SU-DHL-6 (cell line): ENCODE data around the gene GLE1.

Experiments
- H2AFZ ChIP-seq: fragments of 200-600 bp; sonication (generic); 2 replicates; pipeline ENCODE4 v1.6.1; 2014; ENCODE audit warnings: low read depth, mild to moderate bottlenecking, moderate library complexity, mixed read lengths, antibody characterized with exemption, low read length; ENCODE audit not compliant: severe bottlenecking
- H3F3A ChIP-seq: fragments of 200-600 bp; shearing (Covaris generic); 2 replicates; pipeline ENCODE4 v1.6.0; 2016; ENCODE audit warnings: antibody characterized with exemption, mild to moderate bottlenecking; ENCODE audit not compliant: insufficient read depth
- H3K27ac ChIP-seq: fragments of 200-600 bp; sonication (generic); 2 replicates; pipeline ENCODE4 v1.5.1; 2016; ENCODE audit warnings: low read depth, mild to moderate bottlenecking, low read length, moderate library complexity, mixed read lengths
- H3K27me3 ChIP-seq: fragments of 200-600 bp; sonication (generic), shearing (Covaris generic); 2 replicates; pipeline ENCODE4 v1.6.0; 2014; ENCODE audit warnings: mild to moderate bottlenecking, low read length
- H3K36me3 ChIP-seq: fragments of 200-600 bp; sonication (generic); 2 replicates; pipeline ENCODE4 v1.6.1; 2014; ENCODE audit warnings: mild to moderate bottlenecking, low read length, mixed read lengths
- H3K4me2 ChIP-seq: fragments of 300-600, 200-600 bp; shearing (Covaris generic), sonication (generic); 2 replicates; pipeline ENCODE4 v1.6.0; 2014; ENCODE audit warnings: low read length, low read depth, mild to moderate bottlenecking; ENCODE audit not compliant: poor library complexity, severe bottlenecking
- H3K4me3 ChIP-seq: fragments of 200-600 bp; sonication (generic); 2 replicates; pipeline ENCODE4 v1.5.1; 2014; ENCODE audit warnings: antibody characterized with exemption, low read length, mild to moderate bottlenecking, mixed read lengths; ENCODE audit not compliant: insufficient read depth, poor library complexity, severe bottlenecking
- H3K79me2 ChIP-seq: fragments of 200-600 bp; sonication (generic); 2 replicates; pipeline ENCODE4 v1.6.1; 2014; ENCODE audit warnings: mild to moderate bottlenecking, low read length, moderate library complexity; ENCODE audit not compliant: insufficient read depth
- H3K9ac ChIP-seq: fragments of 200-600 bp; sonication (generic); 2 replicates; pipeline ENCODE4 v1.7.0; 2014; ENCODE audit warnings: mild to moderate bottlenecking, low read length
- H3K9me2 ChIP-seq: fragments of 200-600 bp; sonication (generic); replicated peaks from 2 replicates; pipeline ENCODE4 v1.6.1; 2014; ENCODE audit warnings: low read length; ENCODE audit not compliant: insufficient read depth
- H3K9me3 ChIP-seq: fragments of 200-600 bp; sonication (generic); 2 replicates; pipeline ENCODE4 v1.6.1; 2014; ENCODE audit warnings: low read length, mixed read lengths; ENCODE audit not compliant: insufficient read depth
- H4K20me1 ChIP-seq: fragments of 200-600 bp; sonication (generic); 2 replicates; pipeline ENCODE4 v1.6.1; 2014; ENCODE audit warnings: low read depth, mild to moderate bottlenecking, antibody characterized with exemption, low read length, moderate library complexity, mixed read lengths
- CTCF ChIP-seq: fragments of 200-600 bp; sonication (generic); IDR thresholded peaks from one replicate; pipeline ENCODE4 v1.5.1; 2017; ENCODE audit warnings: antibody characterized with exemption, mild to moderate bottlenecking, low read length, moderate library complexity; ENCODE audit not compliant: insufficient read depth, poor library complexity, severe bottlenecking
- EZH2phosphoT487 ChIP-seq: fragments of 200-600 bp; sonication (generic), shearing (Covaris generic); conservative IDR thresholded peaks from 2 replicates; pipeline ENCODE4 v1.6.1; 2018; ENCODE audit warnings: mild to moderate bottlenecking, antibody characterized with exemption, low read length, moderate library complexity, mixed read lengths

Gene GLE1

GRCh38 chr9:128529191-128529590, 24.7 kb downstream of the GLE1 start:
- no peaks in the 10 kb centered on the region for H4K20me1 ChIP-seq
- H3F3A ChIP-seq, result no peaks in the 10 kb centered on the region
- no peak overlapping the region for H3K4me2 ChIP-seq
- no peaks in the 10 kb centered on the region for H3K27me3 ChIP-seq
- H3K9me3 ChIP-seq, result no peaks in the 10 kb centered on the region
- H2AFZ ChIP-seq, result no peak overlapping the region
- no peaks in the 10 kb centered on the region for H3K79me2 ChIP-seq
- peaks cover 3% of the 10 kb centered on the region; the same call in 1 of the 2 replicates for H3K36me3 ChIP-seq
- no peak overlapping the region for H3K9ac ChIP-seq
- TF ChIP-seq CTCF, result no peak
- no peak for TF ChIP-seq EZH2phosphoT487
- H3K4me3 ChIP-seq, result no peak overlapping the region
- no peaks in the 10 kb centered on the region for H3K9me2 ChIP-seq
- no peak overlapping the region for H3K27ac ChIP-seq

GRCh38 chr9:128532581-128532980, 28.1 kb downstream of the GLE1 start:
- Histone ChIP-seq H3F3A (no peaks in the 10 kb centered on the region), H3K79me2 (no peaks in the 10 kb centered on the region), H3K36me3 (no peaks in the 10 kb centered on the region), H3K4me2 (no peak overlapping the region), H3K9ac (no peak overlapping the region), H3K27ac (no peak overlapping the region), H4K20me1 (no peaks in the 10 kb centered on the region), H3K9me3 (no peaks in the 10 kb centered on the region), H2AFZ (no peak overlapping the region), H3K9me2 (no peaks in the 10 kb centered on the region), H3K27me3 (no peaks in the 10 kb centered on the region), H3K4me3 (no peak overlapping the region)
- TF ChIP-seq EZH2phosphoT487 (no peak), CTCF (no peak)

- Histone ChIP-seq H3F3A (0 out of 2 replicates have a peak, but pooled peaks cover 3% of the 10 kb centered on the region), H3K9me2 (no peaks in the 10 kb centered on the region), H3K4me3 (no peak overlapping the region), H4K20me1 (no peaks in the 10 kb centered on the region), H3K9me3 (no peaks in the 10 kb centered on the region), H3K79me2 (no peaks in the 10 kb centered on the region), H2AFZ (no peak overlapping the region), H3K27ac (no peak overlapping the region), H3K9ac (no peak overlapping the region), H3K4me2 (no peak overlapping the region), H3K36me3 (peaks cover 21% of the 10 kb centered on the region), H3K27me3 (no peaks in the 10 kb centered on the region)
- TF ChIP-seq EZH2phosphoT487, result no peak
- TF ChIP-seq CTCF, result no peak
Observed at GRCh38 chr9:128540634-128541360, 36.3 kb downstream of the GLE1 start.
